HepG2 (cell line): Measurements from ENCODE around the gene CCS. TPM values are rescaled to one million over a fixed set of nuclear protein-coding genes. Genes with fewer than 3 reads are reported as not detected.

Experiments used
- BRD4 ChIP-seq: sonication (generic); formaldehyde crosslinking; IDR thresholded peaks from 2 replicates; pipeline ENCODE4 v1.4.0; 2020; ENCODE audit warnings: missing genetic modification reagents
- CEBPG ChIP-seq: IDR thresholded peaks from 2 replicates; pipeline ENCODE4 v1.6.1; 2016
- CHCHD3 ChIP-seq: sonication (generic); formaldehyde crosslinking; IDR thresholded peaks from 2 replicates; pipeline ENCODE4 v1.8.0; 2022; ENCODE audit warnings: mild to moderate bottlenecking, missing genetic modification reagents, moderate library complexity
- DNMT1 ChIP-seq: sonication (generic); formaldehyde crosslinking; IDR thresholded peaks from 2 replicates; pipeline ENCODE4 v1.5.1; 2020; ENCODE audit warnings: mild to moderate bottlenecking, missing genetic modification reagents
- FOXO1 ChIP-seq: sonication (generic); formaldehyde crosslinking; IDR thresholded peaks from 2 replicates; pipeline ENCODE4 v1.4.0; 2020; ENCODE audit warnings: missing genetic modification reagents
- GFI1 ChIP-seq: sonication (generic); formaldehyde crosslinking; IDR thresholded peaks from 2 replicates; pipeline ENCODE4 v1.5.0; 2020; ENCODE audit warnings: missing genetic modification reagents, mild to moderate bottlenecking, borderline replicate concordance
- GTF3A ChIP-seq: sonication (generic); formaldehyde crosslinking; conservative IDR thresholded peaks from 2 replicates; pipeline ENCODE4 v1.4.0; 2020; ENCODE audit warnings: mild to moderate bottlenecking, missing genetic modification reagents
- JUN ChIP-seq: sonication (generic); formaldehyde crosslinking; IDR thresholded peaks from 2 replicates; pipeline ENCODE4 v1.4.0; 2020; ENCODE audit warnings: mild to moderate bottlenecking, missing genetic modification reagents
- KDM2A ChIP-seq: sonication (generic); formaldehyde crosslinking; IDR thresholded peaks from 2 replicates; pipeline ENCODE4 v1.4.0; 2020; ENCODE audit warnings: low read depth, missing genetic modification reagents, borderline replicate concordance
- MTF2 ChIP-seq: sonication (generic); formaldehyde crosslinking; IDR thresholded peaks from 2 replicates; pipeline ENCODE4 v1.5.0; 2020; ENCODE audit warnings: missing genetic modification reagents, borderline replicate concordance
- NR3C1 ChIP-seq: sonication (generic); formaldehyde crosslinking; IDR thresholded peaks from 2 replicates; pipeline ENCODE4 v1.4.0; 2020; ENCODE audit warnings: missing genetic modification reagents
- RARG ChIP-seq: sonication (generic); formaldehyde crosslinking; IDR thresholded peaks from 2 replicates; pipeline ENCODE4 v1.4.0; 2020; ENCODE audit warnings: low read depth, mild to moderate bottlenecking, missing genetic modification reagents
- RXRA ChIP-seq: sonication (generic); formaldehyde crosslinking; IDR thresholded peaks from 2 replicates; pipeline ENCODE4 v1.5.1; 2020; ENCODE audit warnings: missing genetic modification reagents
- SRSF1 ChIP-seq: fragments of 200-400 bp; formaldehyde crosslinking; optimal IDR thresholded peaks from 2 replicates; pipeline ENCODE3; 2017; ENCODE audit warnings: mild to moderate bottlenecking, low read depth, low read length, moderate library complexity
- TCF7L2 ChIP-seq: IDR thresholded peaks from 2 replicates; pipeline ENCODE4 v1.6.1; 2011; ENCODE audit warnings: mild to moderate bottlenecking, low read depth, low read length, moderate library complexity
- TOE1 ChIP-seq: sonication (generic); formaldehyde crosslinking; IDR thresholded peaks from 2 replicates; pipeline ENCODE4 v1.4.0; 2020; ENCODE audit warnings: mild to moderate bottlenecking, missing genetic modification reagents
- U2AF1 ChIP-seq: fragments of 200-400 bp; formaldehyde crosslinking; optimal IDR thresholded peaks from 2 replicates; pipeline ENCODE3; 2017; ENCODE audit warnings: mild to moderate bottlenecking, low read depth, low read length
- ZBED4 ChIP-seq: sonication (generic); formaldehyde crosslinking; IDR thresholded peaks from 2 replicates; pipeline ENCODE4 v1.4.0; 2020; ENCODE audit warnings: missing genetic modification reagents, borderline replicate concordance
- ZFX ChIP-seq: sonication (generic); formaldehyde crosslinking; IDR thresholded peaks from 2 replicates; pipeline ENCODE4 v1.4.0; 2020; ENCODE audit warnings: mild to moderate bottlenecking, low read depth, missing genetic modification reagents, moderate library complexity
- ZKSCAN1 ChIP-seq: fragments of 150-350 bp; IDR thresholded peaks from 2 replicates; pipeline ENCODE4 v1.6.1; 2014; ENCODE audit warnings: low read length
- ZNF431 ChIP-seq: sonication (generic); formaldehyde crosslinking; IDR thresholded peaks from 2 replicates; pipeline ENCODE4 v1.9.0; 2022; ENCODE audit warnings: missing genetic modification reagents, low read depth, mild to moderate bottlenecking, borderline replicate concordance
- ZNF543 ChIP-seq: sonication (generic); formaldehyde crosslinking; IDR thresholded peaks from 2 replicates; pipeline ENCODE4 v1.4.0; 2020; ENCODE audit warnings: mild to moderate bottlenecking, missing genetic modification reagents
- ZNF563 ChIP-seq: sonication (generic); formaldehyde crosslinking; IDR thresholded peaks from 2 replicates; pipeline ENCODE4 v1.8.0; 2022; ENCODE audit warnings: mild to moderate bottlenecking, moderate library complexity, missing genetic modification reagents
- ZNF570 ChIP-seq: sonication (generic); formaldehyde crosslinking; IDR thresholded peaks from 2 replicates; pipeline ENCODE4 v1.4.0; 2020; ENCODE audit warnings: mild to moderate bottlenecking, missing genetic modification reagents, borderline replicate concordance
- ZNF770 ChIP-seq: sonication (generic); formaldehyde crosslinking; IDR thresholded peaks from 2 replicates; pipeline ENCODE4 v1.5.0; 2020; ENCODE audit warnings: mild to moderate bottlenecking, missing genetic modification reagents
- polyA plus RNA-seq, 8 experiments: library from polyadenylated mRNA; depleted of rRNA in 3 of 8; stranded (reverse) in 7 of 8; unstranded in 1 of 8; fragments of >200 nt; fragmentation: Illumina TruSeq in 4 of 8; extraction: Trizol in 4 of 8; gene quantifications; 2 replicates each; pipeline versions ENCODE4 v1.2.1 to v1.2.3, GENCODE V29; 2011 to 2016; ENCODE audit warnings: low read depth in 4 of 8, missing spikeins in 1 of 8, mixed read lengths in 1 of 8; ENCODE audit not compliant: insufficient read depth in 1 of 8
- total RNA-seq, 5 experiments: library from RNA; depleted of rRNA; stranded (reverse); fragments of >200 nt; fragmentation: Illumina TruSeq; extraction: Trizol; gene quantifications; 2 replicates each; pipeline ENCODE4 v1.2.3, GENCODE V29; 2016; ENCODE audit warnings: low read depth in 1 of 5

CCS gene
- total and polyA plus RNA-seq, 2 of the 13 experiments (the other 11 are each of a cell fraction or from before 2014, with no cell fraction given) = 25.4 to 44.6 TPM

- peak; percentile 63; the same call in 1 of the 2 replicates for TF ChIP-seq RXRA (CRISPR knock-in tag)
- peak; percentile 86 for TF ChIP-seq KDM2A (CRISPR knock-in tag)
- TF ChIP-seq CHCHD3 (CRISPR knock-in tag) = 0 out of 2 replicates have a peak, but pooled peaks have one; percentile 35
- peak; percentile 85 for TF ChIP-seq TOE1 (CRISPR knock-in tag)
- 0 out of 2 replicates have a peak, but pooled peaks have one; percentile 16 for TF ChIP-seq RARG
- TF ChIP-seq ZNF431 (CRISPR knock-in tag) = peak; percentile 61
- peak; percentile 54; the same call in 1 of the 2 replicates for TF ChIP-seq ZBED4 (CRISPR knock-in tag)
- TF ChIP-seq ZKSCAN1 = no peak
- peak; percentile 57 for TF ChIP-seq U2AF1
- peak; percentile 22; the same call in 1 of the 2 replicates for TF ChIP-seq GTF3A (CRISPR knock-in tag)
- no peak for TF ChIP-seq NR3C1 (CRISPR knock-in tag)
- TF ChIP-seq ZNF543 (CRISPR knock-in tag) = peak; percentile 88; the same call in 1 of the 2 replicates
- peak; percentile 52; the same call in 1 of the 2 replicates for TF ChIP-seq GFI1
- peak; percentile 32; the same call in 1 of the 2 replicates for TF ChIP-seq CEBPG (CRISPR knock-in tag)
- TF ChIP-seq ZNF770 (CRISPR knock-in tag) = peak; percentile 60
- TF ChIP-seq DNMT1 (CRISPR knock-in tag) = no peak
- peak; percentile 95 for TF ChIP-seq ZNF563
- TF ChIP-seq JUN = 0 out of 2 replicates have a peak, but pooled peaks have one; percentile 13
- TF ChIP-seq SRSF1 = no peak
- TF ChIP-seq MTF2 (CRISPR knock-in tag) = no peak
- peak; percentile 85 for TF ChIP-seq ZFX (CRISPR knock-in tag)
- no peak for TF ChIP-seq TCF7L2
- peak; percentile 53 for TF ChIP-seq FOXO1
- TF ChIP-seq BRD4 = 0 out of 2 replicates have a peak, but pooled peaks have one; percentile 28
- no peak for TF ChIP-seq ZNF570 (CRISPR knock-in tag)
These were observed at the start of gene CCS, which contains the start of gene CCDC87 (continued) for GRCh38 chr11:66592457-66593302.
